Measurements from ENCODE around the gene LRRC47. TPM values are rescaled to one million over a fixed set of nuclear protein-coding genes. Genes with fewer than 3 reads are reported as not detected.
"Not testable (repeated sequence)": the region's sequence is repeated elsewhere in the genome, so short reads cannot be mapped to it uniquely, and the experiment has no call there.

The LRRC47 gene
- polyA plus RNA-seq, 4 donors, result 60.1 to 74.2 (median 70.9) TPM

GRCh38 chr1:3816331-3817137 is 20.2 kb upstream of the LRRC47 start:
- no peak for DNase-seq (ENCODE audit: low read depth in 4 of 4, low spot score in 2 of 4)

- DNase-seq (ENCODE audit: low read depth in 4 of 4, low spot score in 2 of 4), result no peak
Observed at GRCh38 chr1:3814771-3815561, 18.7 kb upstream of the LRRC47 start.

- DNase-seq (ENCODE audit: low read depth in 4 of 4, low spot score in 2 of 4), result no peak
Observed at GRCh38 chr1:3814065-3814464, 17.8 kb upstream of the LRRC47 start.

- DNase-seq (ENCODE audit: low read depth in 4 of 4, low spot score in 2 of 4), result no peak
Observed at GRCh38 chr1:3811595-3811911, 15.3 kb upstream of the LRRC47 start.

- DNase-seq (ENCODE audit: low read depth in 4 of 4, low spot score in 2 of 4), result not testable (repeated sequence)
Observed at GRCh38 chr1:3810149-3810761, 14.0 kb upstream of the LRRC47 start.

GRCh38 chr1:3809680-3810079 is 13.4 kb upstream of the LRRC47 start:
- DNase-seq (ENCODE audit: low read depth in 4 of 4, low spot score in 2 of 4), result no peak

GRCh38 chr1:3807769-3808168 is 11.5 kb upstream of the LRRC47 start:
- no peak for DNase-seq (ENCODE audit: low read depth in 4 of 4, low spot score in 2 of 4)

- no peak for DNase-seq (ENCODE audit: low read depth in 4 of 4, low spot score in 2 of 4)
Observed at GRCh38 chr1:3805038-3805437, 8.7 kb upstream of the LRRC47 start.

- DNase-seq (ENCODE audit: low read depth in 4 of 4, low spot score in 2 of 4), result not testable (repeated sequence)
Observed at GRCh38 chr1:3804627-3804944, 8.3 kb upstream of the LRRC47 start.

GRCh38 chr1:3803905-3804626 is 7.8 kb upstream of the LRRC47 start:
- no peak for DNase-seq (ENCODE audit: low read depth in 4 of 4, low spot score in 2 of 4)

- DNase-seq (ENCODE audit: low read depth in 4 of 4, low spot score in 2 of 4), result not testable (repeated sequence)
Observed at GRCh38 chr1:3800795-3801194, 4.5 kb upstream of the LRRC47 start.

GRCh38 chr1:3799976-3800685 is 3.8 kb upstream of the LRRC47 start:
- DNase-seq (ENCODE audit: low read depth in 4 of 4, low spot score in 2 of 4), result no peak

- no peak for DNase-seq (ENCODE audit: low read depth in 4 of 4, low spot score in 2 of 4)
Observed at GRCh38 chr1:3795453-3796214, 664 bp downstream of the LRRC47 start.

- no peak for DNase-seq (ENCODE audit: low read depth in 4 of 4, low spot score in 2 of 4)
Observed at GRCh38 chr1:3790952-3791351, 5.3 kb downstream of the LRRC47 start.

GRCh38 chr1:3790500-3790923 is 5.8 kb downstream of the LRRC47 start:
- no peak for DNase-seq (ENCODE audit: low read depth in 4 of 4, low spot score in 2 of 4)

- DNase-seq (ENCODE audit: low read depth in 4 of 4, low spot score in 2 of 4), result no peak
Observed at GRCh38 chr1:3789421-3790300, 6.6 kb downstream of the LRRC47 start.

- DNase-seq (ENCODE audit: low read depth in 4 of 4, low spot score in 2 of 4), result no peak
Observed at GRCh38 chr1:3788756-3789420, 7.4 kb downstream of the LRRC47 start.
